GM12891 (cell line): ENCODE results near the gene CIITA.

Experiments
- PAX5 ChIP-seq: IDR thresholded peaks from 2 replicates; pipeline ENCODE4 v1.6.1; 2011; ENCODE audit warnings: low read length, moderate library complexity, mild to moderate bottlenecking; ENCODE audit not compliant: insufficient read depth, severe bottlenecking
- POLR2A ChIP-seq: IDR thresholded peaks from 2 replicates; pipeline ENCODE4 v1.6.1; 2011; ENCODE audit warnings: low read depth, low read length, control low read depth
- POLR2AphosphoS5 ChIP-seq: IDR thresholded peaks from 2 replicates; pipeline ENCODE4 v1.6.1; 2011; ENCODE audit warnings: low read depth, low read length, control low read depth
- POU2F2 ChIP-seq: IDR thresholded peaks from 2 replicates; pipeline ENCODE4 v1.6.1; 2011; ENCODE audit warnings: low read depth, mild to moderate bottlenecking, control low read depth, low read length, moderate library complexity
- SPI1 ChIP-seq: IDR thresholded peaks from 2 replicates; pipeline ENCODE4 v1.6.1; 2011; ENCODE audit warnings: low read depth, low read length, control low read depth
- TAF1 ChIP-seq: IDR thresholded peaks from 2 replicates; pipeline ENCODE4 v1.6.1; 2011; ENCODE audit warnings: low read depth, low read length, control low read depth

GRCh38 chr16:10926094-10926493, 49.1 kb downstream of the CIITA start:
- no peak for TF ChIP-seq TAF1
- TF ChIP-seq POLR2A, result peak; percentile 55
- TF ChIP-seq POU2F2, result no peak
- no peak for TF ChIP-seq POLR2AphosphoS5
- no peak for TF ChIP-seq SPI1
- no peak for TF ChIP-seq PAX5
